Forelimb muscle (tissue), 1 donor: ENCODE results near the gene MAP2K2. TPM values are rescaled to one million over a fixed set of nuclear protein-coding genes. Genes with fewer than 3 reads are reported as not detected.

Experiments
- DNase-seq: peaks from one replicate; pipeline ENCODE4 v3.0.0-alpha.2; 2013; ENCODE audit warnings: low read depth
- polyA plus RNA-seq: library from polyadenylated mRNA; unstranded; fragments of 120-200 nt; gene quantifications from one replicate; pipeline ENCODE4 v1.2.1, GENCODE V29; 2013; ENCODE audit not compliant: insufficient read length

The MAP2K2 gene
- polyA plus RNA-seq, 1 donor: 119 TPM

DNA sequence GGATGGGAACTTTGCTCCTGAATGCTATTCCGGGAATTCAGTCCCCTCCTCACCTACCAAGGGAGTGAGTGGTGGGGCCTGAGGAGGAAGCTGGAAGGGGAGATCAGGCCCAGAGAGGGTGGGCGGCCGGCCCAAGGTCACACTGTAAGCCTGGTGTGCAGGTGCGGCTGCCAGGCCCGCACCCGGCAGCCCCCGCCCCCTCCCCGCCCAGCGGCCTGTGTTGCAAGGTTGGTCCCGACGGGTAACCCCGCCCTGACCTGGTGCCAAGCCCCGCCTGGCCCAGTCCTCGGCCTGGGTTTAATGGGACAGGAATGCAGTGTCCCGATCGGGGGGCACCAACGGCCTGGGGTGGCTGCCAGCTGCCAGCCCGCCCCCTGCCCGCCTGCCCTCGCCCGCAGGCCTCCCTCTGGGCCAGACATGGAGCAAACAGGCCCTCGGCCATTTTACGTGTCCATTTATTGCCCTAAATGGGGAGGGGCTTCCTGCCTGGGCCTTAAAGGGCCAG is 62.7 kb downstream of the MAP2K2 start:
- no peak for DNase-seq

DNA sequence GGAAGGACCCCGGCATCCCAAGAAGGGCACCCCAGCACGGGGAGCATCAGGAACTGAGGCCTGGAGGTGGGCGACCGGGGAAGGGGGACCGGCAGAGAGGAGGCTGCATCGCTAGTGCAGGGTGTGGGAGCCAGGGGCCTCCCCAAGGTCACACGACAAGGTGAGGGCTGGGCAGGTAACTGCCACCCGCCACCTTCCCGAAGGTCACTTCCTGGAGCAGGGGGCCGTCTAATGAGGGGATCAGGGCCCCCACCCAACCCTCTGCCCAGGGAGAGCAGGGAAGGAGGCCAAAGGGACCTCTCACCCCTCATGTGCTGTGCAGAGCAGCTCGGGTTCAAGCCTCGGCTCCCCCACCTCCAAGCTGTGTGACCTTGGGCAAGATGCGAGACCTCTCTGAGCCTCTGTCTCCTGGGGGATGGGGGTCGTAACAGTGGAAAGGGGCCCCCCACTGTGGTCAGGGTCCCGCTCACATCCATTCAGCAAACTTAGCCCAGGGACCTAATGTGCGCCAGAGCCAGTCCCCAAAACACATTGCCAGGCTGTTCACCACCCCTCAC is 63.2 kb downstream of the MAP2K2 start:
- no peak for DNase-seq

DNA sequence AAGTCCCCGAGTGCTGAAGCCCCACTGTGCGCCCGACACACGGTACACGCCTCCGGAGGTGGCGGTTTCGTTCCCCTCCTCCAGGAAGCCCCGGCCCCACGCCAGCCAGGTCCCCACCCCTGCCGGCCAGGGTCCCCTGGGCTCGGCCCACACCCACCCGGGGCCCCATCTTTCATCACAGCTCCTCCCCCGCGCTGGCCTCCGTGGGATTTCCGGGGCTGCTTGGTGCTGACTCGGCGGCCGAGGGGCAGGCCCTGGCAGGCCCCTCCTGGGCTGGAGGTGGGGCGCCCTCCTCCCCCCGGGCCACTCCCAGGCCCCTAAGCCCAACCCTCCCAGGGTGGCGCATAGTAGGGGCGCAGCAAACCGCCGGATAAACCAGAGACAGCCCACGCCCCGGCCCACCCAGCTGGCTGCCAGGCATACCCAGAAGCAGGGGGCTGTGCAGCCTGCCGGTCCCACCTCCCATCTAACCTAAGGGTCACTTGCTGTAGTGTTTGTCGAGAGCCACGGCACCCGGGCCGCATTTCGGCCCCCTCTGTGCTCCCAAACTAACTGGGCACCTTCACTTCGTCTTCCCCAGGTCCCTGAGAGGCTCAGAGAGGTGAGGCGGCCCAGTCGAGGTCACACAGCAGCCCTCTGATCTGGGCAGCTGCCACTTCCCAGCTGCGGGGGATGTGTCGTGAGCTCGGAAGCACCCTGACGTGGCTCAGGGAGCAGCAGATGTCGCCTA is 63.9 kb downstream of the MAP2K2 start:
- no peak for DNase-seq

DNA sequence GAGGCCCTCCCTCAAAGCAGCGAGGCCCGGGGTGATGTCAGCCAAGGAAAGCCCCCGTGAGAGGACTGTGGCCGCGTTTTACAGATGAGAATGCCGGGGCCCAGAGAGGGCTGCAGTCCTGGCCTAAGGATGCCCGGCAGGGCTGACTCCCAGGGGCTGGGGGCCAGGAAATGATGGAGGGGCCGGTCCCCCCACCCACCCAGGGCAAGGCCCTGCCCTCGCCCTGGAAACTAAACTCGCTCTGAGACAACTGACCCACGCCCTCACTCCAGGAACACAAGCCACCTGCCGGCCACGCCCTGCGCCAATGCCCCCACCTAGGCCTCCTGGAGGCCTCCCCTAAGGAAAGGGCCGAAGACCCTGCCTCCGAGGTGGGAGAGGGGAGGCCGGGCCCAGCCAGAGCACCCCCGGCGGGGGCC is 64.5 kb downstream of the MAP2K2 start:
- DNase-seq: no peak

DNA sequence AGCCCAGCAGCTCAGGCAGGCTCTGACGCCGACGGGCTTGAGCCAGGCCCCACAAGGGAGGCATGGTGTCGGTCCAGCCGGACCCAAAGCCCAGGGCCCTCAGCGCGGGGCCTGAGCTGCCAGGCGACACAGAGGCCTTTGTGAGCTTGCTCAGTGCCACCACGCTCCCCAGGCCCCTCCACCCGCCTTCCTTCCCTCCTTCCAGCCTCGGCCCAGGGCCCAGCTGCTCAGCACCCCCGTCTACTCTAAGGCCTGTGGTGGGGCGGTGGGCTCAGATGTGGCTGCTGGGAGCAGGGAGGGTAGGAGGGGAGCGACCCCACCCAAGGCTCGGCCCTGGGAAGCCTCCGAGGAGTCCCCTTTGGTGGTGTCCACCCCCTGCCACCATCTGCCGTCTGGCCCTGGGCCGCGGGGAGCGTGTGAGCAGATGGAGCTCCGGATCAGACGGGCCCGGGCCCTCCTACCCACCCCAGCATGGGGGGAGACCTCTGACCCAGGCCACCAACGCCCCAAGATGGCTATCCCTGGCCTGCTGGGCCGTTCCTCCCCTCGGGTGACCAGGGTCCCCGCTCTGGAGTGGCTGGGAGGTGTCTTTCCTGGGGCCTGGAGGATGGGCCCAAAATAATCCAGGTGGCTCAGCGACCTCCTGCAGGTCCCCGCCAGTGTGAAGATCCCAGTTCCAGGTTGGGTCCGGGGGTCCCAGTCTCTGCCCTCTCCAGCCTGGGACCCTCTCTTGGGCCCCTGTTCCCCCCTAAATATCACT is 65.0 kb downstream of the MAP2K2 start:
- no peak for DNase-seq

DNA sequence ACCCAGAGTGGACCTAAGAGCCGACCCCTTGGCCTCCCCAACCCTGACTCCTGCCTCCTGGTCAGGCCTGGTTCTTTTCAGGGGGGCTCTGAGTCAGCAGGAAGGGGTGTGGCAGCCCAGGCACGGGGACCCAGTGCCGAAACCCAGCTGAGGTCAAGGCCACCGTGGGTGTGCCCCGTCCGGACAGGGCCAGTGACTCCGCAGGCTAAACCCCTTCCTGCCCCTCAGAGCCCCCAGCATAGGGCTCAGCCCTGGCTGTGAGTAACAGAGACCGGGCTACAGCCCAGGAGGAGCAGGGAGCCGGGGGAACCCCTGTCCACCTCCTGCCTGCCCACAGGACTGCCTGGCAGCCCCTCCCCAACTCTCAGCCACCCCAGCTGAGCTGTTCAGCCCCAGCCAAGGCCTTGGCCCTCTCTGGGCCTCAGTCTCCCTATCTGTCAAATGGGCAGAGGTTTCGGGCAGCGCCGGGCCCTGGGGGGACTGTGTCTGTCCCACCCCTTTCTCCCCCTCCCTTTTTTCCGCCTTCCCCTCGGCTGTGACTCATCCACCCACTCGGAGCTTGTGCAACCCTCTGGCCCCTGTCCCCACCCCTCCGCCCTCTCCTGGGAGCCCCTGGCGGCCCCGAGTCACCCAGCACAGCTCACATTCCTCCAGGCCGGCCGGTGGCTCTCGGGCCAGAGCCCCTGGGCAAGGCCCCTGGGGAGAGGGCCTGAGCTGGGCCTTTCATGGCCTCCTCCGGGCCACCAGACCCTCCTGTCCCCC is 65.8 kb downstream of the MAP2K2 start:
- DNase-seq: no peak

DNA sequence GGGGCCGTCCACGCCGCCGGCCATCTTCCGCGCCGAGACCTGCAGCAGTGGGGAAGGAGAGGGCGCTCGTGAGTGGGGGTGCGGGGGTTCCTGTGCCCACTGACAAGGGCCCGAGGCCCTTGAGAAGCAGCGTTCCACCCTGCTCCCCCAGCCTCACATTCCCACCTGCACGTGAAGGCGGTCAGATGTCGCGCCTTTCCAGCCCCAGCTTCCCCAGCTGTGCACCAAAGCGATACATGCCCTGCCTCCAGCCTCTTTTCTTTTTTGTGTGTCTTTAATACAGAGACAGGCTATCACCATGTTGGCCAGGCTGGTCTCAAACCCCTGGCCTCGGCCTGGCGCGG is 68.7 kb downstream of the MAP2K2 start:
- DNase-seq: no peak

DNA sequence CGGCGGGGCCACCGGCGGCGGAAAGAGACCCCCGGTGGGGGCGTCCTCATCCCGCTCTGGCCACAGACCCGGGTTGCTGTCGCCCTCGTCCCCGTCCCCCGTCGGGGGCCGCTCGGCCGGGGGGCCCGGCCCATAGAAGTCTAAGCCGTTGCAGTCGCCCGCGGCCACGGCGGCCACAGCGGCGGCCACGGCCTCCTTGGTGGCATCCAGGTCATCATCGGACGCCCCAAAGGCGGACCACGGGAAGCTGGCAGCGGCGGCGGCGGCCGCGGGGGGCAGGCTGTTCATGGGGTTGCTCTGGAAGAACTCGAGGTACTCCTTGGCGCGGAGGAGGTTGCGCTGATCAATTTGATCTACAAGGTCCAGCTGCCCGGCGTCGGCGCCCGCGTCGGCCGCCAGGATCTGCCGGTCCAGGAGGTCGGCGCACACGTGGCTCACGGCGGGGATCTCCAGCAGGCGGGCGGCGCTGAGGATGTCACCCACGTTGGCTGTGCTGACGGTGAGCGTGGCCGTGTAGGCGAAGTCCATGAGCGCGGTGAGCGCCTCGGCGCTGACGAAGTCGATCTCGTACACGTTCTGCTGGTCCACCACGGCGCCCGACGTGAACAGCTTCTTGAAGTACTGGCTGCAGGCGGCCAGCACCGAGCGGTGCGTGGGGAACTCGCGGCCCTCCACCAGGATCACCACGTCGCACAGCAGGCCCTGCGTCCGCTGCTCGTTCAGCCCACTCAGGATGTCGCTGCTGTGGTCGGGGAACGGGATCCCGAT is 69.3 kb downstream of the MAP2K2 start:
- no peak for DNase-seq

DNA sequence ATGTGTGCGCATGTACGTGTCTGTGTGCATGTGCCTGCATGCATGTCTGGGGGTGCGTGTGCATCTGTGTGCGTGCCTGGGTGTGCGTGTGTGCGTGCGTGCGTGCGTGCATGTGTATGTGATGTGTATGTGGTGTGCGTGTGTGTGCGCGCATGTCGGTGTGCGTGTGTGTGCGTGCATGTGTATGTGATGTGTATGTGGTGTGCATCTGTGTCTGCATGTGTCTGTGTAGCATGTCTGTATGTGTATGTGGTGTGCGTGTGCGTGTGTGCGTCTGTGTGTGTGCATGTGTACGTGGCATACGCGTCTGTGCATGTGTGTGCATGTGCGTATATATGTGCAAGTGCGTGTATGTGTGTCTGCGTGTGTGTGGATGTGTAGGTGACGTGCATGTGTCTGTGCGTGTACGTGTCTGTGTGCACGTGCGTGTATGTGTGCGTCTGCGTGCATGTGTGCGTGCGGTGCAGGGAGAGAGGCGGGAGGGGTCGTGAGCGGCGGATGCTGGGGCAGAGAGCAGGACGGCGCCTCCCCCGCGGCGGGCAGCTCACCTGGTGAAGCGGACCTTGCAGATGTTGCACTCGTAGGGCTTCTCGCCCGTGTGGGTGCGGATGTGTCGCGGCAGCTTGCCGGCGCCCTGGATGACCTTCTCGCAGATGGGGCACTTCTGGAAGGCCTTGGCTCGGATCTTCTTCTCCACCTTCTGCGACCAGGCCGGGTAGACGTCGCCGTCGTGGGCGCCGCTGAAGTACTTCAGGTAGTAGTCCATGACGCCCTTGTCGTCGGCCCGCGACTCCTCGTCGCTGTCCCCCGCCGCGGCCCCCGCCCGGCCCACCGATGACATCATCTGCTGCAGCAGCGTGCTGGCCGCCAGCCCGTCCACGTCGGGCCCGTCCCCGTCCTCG is 70.2 kb downstream of the MAP2K2 start:
- DNase-seq: no peak

DNA sequence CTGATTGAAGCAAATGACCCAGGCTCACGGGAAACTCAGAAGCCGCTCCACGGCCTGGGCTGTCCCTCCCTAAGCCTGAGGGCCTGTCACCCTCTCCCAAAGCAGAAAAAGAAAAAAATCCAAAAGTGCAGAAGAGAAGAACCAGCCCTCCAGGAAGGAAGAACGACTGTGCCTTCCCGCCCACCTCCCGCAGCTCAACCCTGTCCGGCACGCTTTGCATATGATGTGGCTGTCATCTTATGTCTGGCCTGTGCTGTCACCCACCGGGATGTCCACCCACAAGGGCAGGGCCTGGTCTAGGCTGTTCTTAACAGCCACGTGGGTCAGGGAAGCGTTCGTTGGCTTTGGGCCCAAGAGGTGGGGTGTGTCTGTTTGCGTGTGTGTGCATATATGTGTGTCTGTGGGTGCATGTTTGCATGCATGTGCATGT is 70.9 kb downstream of the MAP2K2 start:
- DNase-seq: no peak

DNA sequence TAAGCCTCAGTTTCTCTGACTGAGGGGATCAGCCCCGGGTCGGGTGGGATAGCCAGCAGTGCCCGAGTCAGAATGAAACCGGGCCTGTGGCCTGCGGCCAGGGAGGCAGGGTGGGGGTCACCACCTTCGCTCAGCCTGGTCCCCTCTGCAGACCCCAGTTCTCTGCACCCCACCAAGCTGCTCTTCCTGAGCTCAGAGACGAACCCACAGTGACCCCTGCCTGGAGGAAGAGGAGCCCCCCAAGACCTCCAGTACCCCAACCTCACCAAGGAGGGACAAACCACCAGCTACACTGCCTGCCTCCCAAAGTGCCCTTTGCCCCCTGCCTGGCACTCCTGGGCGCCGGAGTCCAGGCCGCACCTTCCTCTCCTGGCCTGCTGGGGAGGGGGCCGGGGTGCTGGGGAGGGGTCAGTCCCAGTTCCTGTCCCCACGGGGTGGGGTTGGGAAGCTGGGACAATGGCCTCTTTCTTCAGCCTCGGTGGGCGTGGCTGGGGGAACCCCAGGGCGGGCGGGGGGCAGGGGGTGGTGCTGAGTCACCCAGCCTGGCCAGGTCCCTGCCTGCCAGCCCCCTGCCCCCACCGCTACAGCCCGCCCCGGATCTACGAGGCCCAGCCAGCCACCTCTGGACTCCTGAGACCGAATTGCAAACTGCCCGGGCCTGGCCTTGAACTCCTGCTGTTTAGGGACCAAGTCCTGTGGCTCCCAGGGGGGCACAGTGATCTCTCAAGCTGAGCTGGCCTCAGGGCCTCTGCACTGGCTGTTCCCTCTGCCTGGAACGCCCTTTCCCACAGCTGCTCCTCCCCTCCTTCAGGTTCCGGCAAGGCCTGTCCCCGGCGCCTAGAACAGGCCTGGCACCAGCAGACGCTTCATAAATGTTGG is 71.6 kb downstream of the MAP2K2 start:
- no peak for DNase-seq

DNA sequence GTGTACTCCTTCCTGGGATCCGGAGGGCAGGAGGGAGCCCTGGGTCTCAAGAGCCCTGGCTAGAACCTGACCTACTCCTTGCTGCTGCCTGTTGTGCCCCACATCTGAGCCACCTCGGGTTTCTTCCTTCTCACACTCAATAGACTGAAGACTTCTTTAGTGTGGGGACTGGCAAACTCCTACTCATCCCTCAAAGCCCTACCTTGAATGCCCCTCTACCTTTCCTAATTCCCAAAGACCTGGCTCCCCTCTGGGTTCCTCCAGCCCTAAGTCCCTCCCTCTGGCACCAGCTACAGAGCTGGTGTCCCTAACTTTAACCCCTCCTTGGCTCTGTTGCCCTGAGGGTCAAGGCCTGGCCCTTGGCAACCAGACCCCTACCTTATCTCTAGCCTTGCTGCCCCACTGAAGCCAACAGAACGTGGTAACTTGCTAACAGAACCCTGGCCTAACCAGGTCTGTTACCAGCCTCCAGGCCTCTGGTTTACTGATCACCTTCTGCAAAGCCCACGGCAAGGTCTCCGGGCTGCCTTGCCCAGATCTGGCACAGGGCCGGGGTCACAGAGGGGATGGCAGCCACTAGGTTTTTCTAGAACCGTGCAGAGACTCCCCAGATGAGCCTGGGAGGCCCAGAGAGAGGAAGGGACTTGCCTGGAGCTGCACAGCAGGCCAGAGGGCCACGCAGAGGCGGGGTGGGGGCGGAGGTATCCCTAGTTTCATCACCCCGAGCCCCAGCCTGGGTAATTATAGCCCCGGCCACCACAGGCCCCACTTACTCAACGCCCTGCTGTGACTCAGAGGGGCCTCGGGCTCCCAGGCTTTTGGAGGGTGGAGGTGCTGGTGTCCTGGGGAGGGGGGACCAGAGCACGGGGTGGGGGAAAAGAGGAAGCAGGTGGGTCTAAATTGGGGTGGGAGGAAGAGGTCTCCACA is 72.5 kb downstream of the MAP2K2 start:
- no peak for DNase-seq

DNA sequence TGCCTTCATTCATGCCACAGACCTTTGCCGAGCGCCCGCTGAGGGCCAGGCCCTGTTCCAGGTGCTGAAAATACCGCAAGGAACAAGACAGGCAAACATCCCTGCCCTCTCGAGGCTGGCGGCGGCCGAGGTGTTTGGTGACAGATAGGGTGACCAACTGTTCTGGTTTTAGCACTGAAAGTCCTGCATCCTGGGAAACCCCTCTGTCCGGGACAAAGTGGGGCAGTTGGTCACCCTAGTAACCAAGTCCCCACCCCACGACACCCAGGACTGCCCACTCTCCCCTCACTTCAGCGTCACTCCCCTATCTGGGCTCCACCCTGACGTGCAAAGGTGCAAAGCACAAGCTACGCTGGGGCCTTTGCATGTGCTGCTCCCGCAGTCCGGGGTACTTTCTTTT is 74.5 kb downstream of the MAP2K2 start:
- DNase-seq: no peak

DNA sequence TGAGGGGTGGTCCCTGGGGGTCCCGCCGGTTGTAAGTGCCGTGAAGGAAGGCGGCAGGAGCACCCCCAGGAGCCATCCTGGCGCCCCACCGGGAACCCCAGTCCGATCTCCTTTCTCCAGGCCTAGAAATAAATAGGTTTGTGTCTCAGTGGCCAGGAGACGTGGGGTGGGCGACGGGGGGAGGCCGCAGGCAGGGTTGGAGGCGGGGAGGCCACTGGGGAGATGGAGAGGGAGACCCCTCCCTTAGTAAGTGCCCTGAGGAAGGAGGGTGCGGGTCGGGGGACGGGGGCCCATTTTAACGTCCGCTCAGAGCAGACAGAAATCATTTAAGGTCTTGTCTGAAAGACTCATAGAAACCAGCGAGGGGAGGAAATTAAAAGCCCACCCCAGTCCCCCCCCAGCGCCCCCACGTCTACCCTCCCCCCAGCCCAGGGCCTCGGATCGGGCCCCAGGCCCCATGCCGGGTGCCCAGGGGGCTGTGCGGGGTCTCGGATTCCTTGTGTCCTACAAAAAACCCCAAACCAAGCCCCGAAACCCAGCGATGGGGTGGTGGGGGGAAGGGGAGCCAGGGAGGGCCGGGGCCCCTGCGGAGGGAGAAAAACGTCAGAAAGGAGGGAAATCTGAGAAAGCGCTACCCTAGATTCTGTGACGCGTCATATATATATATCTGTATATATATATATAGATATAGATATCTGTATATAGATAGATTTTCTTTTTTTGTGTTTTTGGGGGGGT is 76.8 kb downstream of the MAP2K2 start:
- no peak for DNase-seq

DNA sequence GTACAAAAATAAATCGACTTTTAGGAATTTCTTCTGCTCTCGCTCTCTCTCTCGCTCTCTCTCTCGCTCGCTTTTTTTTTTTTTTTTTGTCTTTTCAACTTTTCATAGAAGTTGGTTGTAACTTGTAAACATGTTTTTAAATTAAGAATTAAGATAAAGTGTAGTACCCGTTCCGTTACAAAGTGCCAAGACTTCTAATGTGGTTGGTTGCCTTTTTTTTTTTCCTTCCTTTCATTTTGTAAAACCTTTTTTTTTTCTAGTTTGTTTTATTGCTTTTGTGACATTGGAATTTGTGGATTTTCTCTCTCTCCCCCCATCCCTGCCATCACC is 77.6 kb downstream of the MAP2K2 start:
- DNase-seq: no peak

DNA sequence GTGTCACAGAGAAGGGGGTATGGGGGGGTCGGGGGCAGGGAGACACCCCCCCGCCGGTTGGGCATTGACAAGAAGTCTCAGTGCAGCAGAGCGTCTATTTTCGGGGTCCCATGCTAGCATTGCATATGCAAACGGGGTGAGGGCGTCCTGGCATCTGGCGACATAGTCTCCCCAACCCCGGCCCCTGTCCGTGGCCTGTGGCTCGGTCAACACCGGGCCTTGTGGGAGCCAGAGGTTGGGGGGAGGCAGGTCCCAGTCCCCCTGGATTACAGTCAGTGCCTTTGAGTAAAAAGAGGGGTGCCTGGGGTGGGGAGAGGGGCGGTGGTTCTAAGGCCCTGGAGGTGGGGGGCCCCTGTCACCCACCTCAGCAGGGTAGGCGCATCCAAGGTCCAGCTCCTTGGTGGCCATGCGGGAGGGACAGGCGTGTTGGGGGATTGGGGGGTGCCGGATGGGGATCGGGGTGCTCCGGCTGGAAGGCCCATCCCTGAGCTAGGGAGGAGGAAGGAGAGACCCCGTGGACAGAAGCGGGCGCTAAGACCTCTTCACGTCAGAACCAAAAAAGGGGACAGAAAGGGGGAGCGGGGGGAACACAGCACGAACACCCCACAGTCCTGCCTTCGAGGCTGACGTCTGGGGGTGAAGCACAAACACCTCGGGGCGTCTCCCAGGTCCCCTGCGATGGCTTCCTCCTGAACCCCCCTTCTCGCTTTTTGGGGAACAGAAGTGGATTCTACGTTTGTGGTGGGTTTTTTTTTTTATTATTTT is 78.1 kb downstream of the MAP2K2 start:
- no peak for DNase-seq

DNA sequence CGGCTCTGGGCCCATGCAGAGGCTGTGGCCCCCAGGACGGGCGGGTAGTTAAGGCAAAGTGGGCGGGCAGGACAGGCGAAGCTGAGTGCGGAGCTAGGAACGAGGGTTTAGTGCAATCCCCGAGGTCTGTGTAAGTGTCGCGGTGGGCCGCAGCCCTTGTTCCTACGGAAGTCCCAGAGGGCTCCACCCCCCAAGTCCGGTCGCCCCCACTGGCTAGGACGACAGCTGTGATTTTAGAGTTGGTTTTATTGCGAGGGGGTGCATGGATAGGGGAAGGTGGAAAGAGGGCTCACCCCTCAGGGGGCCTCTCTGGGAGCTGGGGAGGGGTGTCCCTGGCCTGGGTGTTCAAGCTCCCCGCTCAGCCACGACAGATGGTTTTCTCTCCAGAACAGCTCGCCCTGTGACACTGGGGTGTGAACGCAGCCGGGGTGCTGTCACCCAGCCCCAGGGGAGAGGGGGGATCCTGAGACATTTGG is 78.9 kb downstream of the MAP2K2 start:
- no peak for DNase-seq
